GM19239 (cell line): ENCODE measurements around the gene LSR.

Experiments
- DNase-seq: peaks from one replicate; pipeline ENCODE4 v3.0.0; 2011; ENCODE audit warnings: low spot score; ENCODE audit not compliant: insufficient read length
- FAIRE-seq: peaks from 2 replicates; lab custom pipeline; 2011; peaks lifted over from hg19 to GRCh38; lab: Jason Lieb, UNC

Gene LSR

GRCh38 chr19:35313587-35313986 is 64.8 kb downstream of the LSR start:
- FAIRE-seq, result no peak
- no peak for DNase-seq

- DNase-seq, result no peak
- FAIRE-seq, result no peak
Observed at GRCh38 chr19:35314031-35314430, 65.2 kb downstream of the LSR start.

GRCh38 chr19:35314858-35315470 is 66.2 kb downstream of the LSR start:
- no peak for FAIRE-seq
- DNase-seq, result no peak

- no peak for DNase-seq
- FAIRE-seq, result no peak
Observed at GRCh38 chr19:35315883-35316282, 67.1 kb downstream of the LSR start.

GRCh38 chr19:35316560-35316959 is 67.8 kb downstream of the LSR start:
- FAIRE-seq, result no peak
- DNase-seq, result no peak
